WTC11 (cell line): ENCODE data around the gene WDR18. TPM values are rescaled to one million over a fixed set of nuclear protein-coding genes. Genes with fewer than 3 reads are reported as not detected.

Experiments used
- ATAC-seq: fragments of 200-7000 bp; cut with Tn5 transposase; 2 replicates; pipeline ENCODE4 v1.10.0; 2021; ENCODE audit warnings: mild to moderate bottlenecking, moderate library complexity
- CTCF ChIA-PET: fragments of 300-600 bp; sonication (Branson Sonifier 250); formaldehyde crosslinking; loops from one replicate; lab custom pipeline; 2021; ENCODE audit warnings: antibody characterized with exemption; lab: Charles Lee
- POLR2A ChIA-PET: fragments of 350-600 bp; sonication (Branson Sonifier 250); formaldehyde crosslinking; loops from one replicate; lab custom pipeline; 2021; ENCODE audit warnings: antibody characterized with exemption; lab: Charles Lee
- DNase-seq: peaks from one replicate; pipeline ENCODE4 v3.0.0; 2021; ENCODE audit warnings: low spot score
- H3K27ac Mint-ChIP-seq: 2 replicates; pipeline ENCODE4 v1.8.0; 2021; ENCODE audit warnings: mixed read lengths
- H3K27me3 Mint-ChIP-seq: 2 replicates; pipeline ENCODE4 v1.8.0; 2021; ENCODE audit warnings: low read depth, mild to moderate bottlenecking, moderate library complexity, mixed read lengths
- H3K36me3 Mint-ChIP-seq: 2 replicates; pipeline ENCODE4 v1.8.0; 2021; ENCODE audit warnings: mixed read lengths
- H3K4me1 Mint-ChIP-seq: 2 replicates; pipeline ENCODE4 v1.8.0; 2022; ENCODE audit warnings: mixed read lengths
- H3K4me3 Mint-ChIP-seq: 2 replicates; pipeline ENCODE4 v1.8.0; 2021; ENCODE audit warnings: mild to moderate bottlenecking, moderate library complexity, mixed read lengths
- H3K9me3 Mint-ChIP-seq: 2 replicates; pipeline ENCODE4 v1.8.0; 2021; ENCODE audit warnings: mixed read lengths
- ATF6 ChIP-seq: sonication (generic); formaldehyde crosslinking; IDR thresholded peaks from 2 replicates; pipeline ENCODE4 v1.8.1; 2023; ENCODE audit warnings: mild to moderate bottlenecking, missing genetic modification reagents
- CTCF ChIP-seq: fragments of 200-600 bp; IDR thresholded peaks from 2 replicates; pipeline ENCODE4 v1.8.0; 2022; ENCODE audit warnings: antibody characterized with exemption
- ELF4 ChIP-seq: sonication (generic); formaldehyde crosslinking; IDR thresholded peaks from 2 replicates; pipeline ENCODE4 v1.8.1; 2022; ENCODE audit warnings: low read depth, mild to moderate bottlenecking, moderate library complexity, missing genetic modification reagents
- EMX1 ChIP-seq: fragments of 250-450 bp; sonication (Bioruptor Pico); IDR thresholded peaks from 2 replicates; pipeline ENCODE4 v1.8.0; 2021; ENCODE audit warnings: mild to moderate bottlenecking
- GABPB1 ChIP-seq: sonication (generic); formaldehyde crosslinking; IDR thresholded peaks from 2 replicates; pipeline ENCODE4 v1.8.1; 2023; ENCODE audit warnings: mild to moderate bottlenecking, missing genetic modification reagents
- HMGXB4 ChIP-seq: sonication (generic); formaldehyde crosslinking; IDR thresholded peaks from 2 replicates; pipeline ENCODE4 v1.8.1; 2023; ENCODE audit warnings: mild to moderate bottlenecking, moderate library complexity, missing genetic modification reagents
- KAT7 ChIP-seq: sonication (generic); formaldehyde crosslinking; IDR thresholded peaks from 2 replicates; pipeline ENCODE4 v1.8.1; 2023; ENCODE audit warnings: missing genetic modification reagents, mild to moderate bottlenecking, borderline replicate concordance
- MXD4 ChIP-seq: fragments of 250-450 bp; sonication (Bioruptor Pico); IDR thresholded peaks from 2 replicates; pipeline ENCODE4 v1.8.0; 2021; ENCODE audit warnings: mild to moderate bottlenecking, moderate library complexity, borderline replicate concordance
- NFE2L1 ChIP-seq: sonication (generic); formaldehyde crosslinking; IDR thresholded peaks from 2 replicates; pipeline ENCODE4 v1.8.1; 2023; ENCODE audit warnings: missing genetic modification reagents
- NR3C1 ChIP-seq: sonication (generic); formaldehyde crosslinking; conservative IDR thresholded peaks from 2 replicates; pipeline ENCODE4 v1.8.1; 2023; ENCODE audit warnings: low read depth, mild to moderate bottlenecking, missing genetic modification reagents
- PRRX2 ChIP-seq: fragments of 250-450 bp; sonication (Bioruptor Pico); IDR thresholded peaks from 2 replicates; pipeline ENCODE4 v1.8.0; 2021; ENCODE audit warnings: mild to moderate bottlenecking
- SMAD3 ChIP-seq: sonication (generic); formaldehyde crosslinking; IDR thresholded peaks from 2 replicates; pipeline ENCODE4 v1.8.0; 2022; ENCODE audit warnings: missing genetic modification reagents, mild to moderate bottlenecking, borderline replicate concordance
- SMAD4 ChIP-seq: sonication (generic); formaldehyde crosslinking; IDR thresholded peaks from 2 replicates; pipeline ENCODE4 v1.8.0; 2022; ENCODE audit warnings: mild to moderate bottlenecking, missing genetic modification reagents
- STAT6 ChIP-seq: sonication (generic); formaldehyde crosslinking; conservative IDR thresholded peaks from 2 replicates; pipeline ENCODE4 v1.8.1; 2023; ENCODE audit warnings: mild to moderate bottlenecking, low read depth, missing genetic modification reagents, moderate library complexity
- TCF7 ChIP-seq: sonication (generic); formaldehyde crosslinking; IDR thresholded peaks from 2 replicates; pipeline ENCODE4 v1.8.0; 2022; ENCODE audit warnings: mild to moderate bottlenecking, low read depth, missing genetic modification reagents, moderate library complexity
- TEAD4 ChIP-seq: sonication (generic); formaldehyde crosslinking; IDR thresholded peaks from 2 replicates; pipeline ENCODE4 v1.8.0; 2022; ENCODE audit warnings: mild to moderate bottlenecking, missing genetic modification reagents
- USF2 ChIP-seq: sonication (generic); formaldehyde crosslinking; IDR thresholded peaks from 2 replicates; pipeline ENCODE4 v1.8.1; 2023; ENCODE audit warnings: mild to moderate bottlenecking, missing genetic modification reagents, moderate library complexity
- ZBTB21 ChIP-seq: sonication (generic); formaldehyde crosslinking; IDR thresholded peaks from 2 replicates; pipeline ENCODE4 v1.8.1; 2023; ENCODE audit warnings: mild to moderate bottlenecking, missing genetic modification reagents, borderline replicate concordance
- ZMAT4 ChIP-seq: fragments of 250-450 bp; sonication (Bioruptor Pico); IDR thresholded peaks from 2 replicates; pipeline ENCODE4 v1.9.0; 2021; ENCODE audit warnings: mild to moderate bottlenecking
- ZNF219 ChIP-seq: sonication (generic); formaldehyde crosslinking; IDR thresholded peaks from 2 replicates; pipeline ENCODE4 v1.8.0; 2023; ENCODE audit warnings: missing genetic modification reagents, mild to moderate bottlenecking, borderline replicate concordance
- ZNF317 ChIP-seq: sonication (generic); formaldehyde crosslinking; IDR thresholded peaks from 2 replicates; pipeline ENCODE4 v1.8.1; 2023; ENCODE audit warnings: low read depth, mild to moderate bottlenecking, moderate library complexity, missing genetic modification reagents, borderline replicate concordance
- total RNA-seq: library from RNA; stranded (reverse); gene quantifications from 3 replicates; pipeline ENCODE4 v1.2.3, GENCODE V29; 2021

WDR18 gene
- total RNA-seq, 1 experiment from 2014 or later = 140 TPM

GRCh38 chr19:1009981-1010538 lies 25.9 kb downstream of the WDR18 start:
- no peak overlapping the region for H3K4me3 Mint-ChIP-seq
- H3K9me3 Mint-ChIP-seq = no peaks in the 10 kb centered on the region
- H3K27me3 Mint-ChIP-seq = no peaks in the 10 kb centered on the region; the same call in 1 of the 2 replicates
- ATAC-seq (no peak), DNase-seq (no peak)
- POLR2A ChIA-PET = no interaction called here
- peaks cover 7% of the 10 kb centered on the region; the same call in 1 of the 2 replicates for H3K36me3 Mint-ChIP-seq
- no peaks in the 10 kb centered on the region for H3K4me1 Mint-ChIP-seq
- no peak for TF ChIP-seq HMGXB4 (CRISPR knock-in tag)
- TF ChIP-seq ZBTB21 (CRISPR knock-in tag) = no peak
- no peak for TF ChIP-seq EMX1 (CRISPR knock-in tag)
- no peak for TF ChIP-seq ZNF317 (CRISPR knock-in tag)
- no peak for TF ChIP-seq PRRX2
- TF ChIP-seq USF2 (CRISPR knock-in tag) = no peak
- TF ChIP-seq NR3C1 (CRISPR knock-in tag) = no peak
- no peak for TF ChIP-seq TEAD4 (CRISPR knock-in tag)
- TF ChIP-seq GABPB1 = no peak
- TF ChIP-seq SMAD4 (CRISPR knock-in tag) = no peak
- TF ChIP-seq ZNF219 (CRISPR knock-in tag) = no peak
- TF ChIP-seq TCF7 (CRISPR knock-in tag) = no peak
- H3K27ac Mint-ChIP-seq = no peak overlapping the region
- CTCF ChIA-PET = no interaction called here

GRCh38 chr19:1010586-1011510 lies 26.7 kb downstream of the WDR18 start:
- ChIA-PET CTCF (no interaction called here), POLR2A (no interaction called here)
- peaks cover 2% of the 10 kb centered on the region; the same call in 1 of the 2 replicates for H3K4me1 Mint-ChIP-seq

More at GRCh38 chr19:1010586-1011510, 26.7 kb downstream of the WDR18 start:
- Mint-ChIP-seq H3K27ac (no peak overlapping the region), H3K36me3 (peaks cover 7% of the 10 kb centered on the region; the same call in 1 of the 2 replicates), H3K9me3 (no peaks in the 10 kb centered on the region), H3K4me3 (no peak overlapping the region), H3K27me3 (no peaks in the 10 kb centered on the region; the same call in 1 of the 2 replicates)
- TF ChIP-seq ZMAT4 (CRISPR knock-in tag) (no peak), TCF7 (CRISPR knock-in tag) (no peak), KAT7 (CRISPR knock-in tag) (no peak), STAT6 (CRISPR knock-in tag) (no peak), USF2 (CRISPR knock-in tag) (no peak), CTCF (no peak), ATF6 (CRISPR knock-in tag) (no peak), ZNF317 (CRISPR knock-in tag) (no peak), NFE2L1 (CRISPR knock-in tag) (no peak), MXD4 (no peak), ELF4 (CRISPR knock-in tag) (no peak), SMAD3 (CRISPR knock-in tag) (no peak)
- TF ChIP-seq, all 79 proteins: peak for 0
- ATAC-seq (no peak), DNase-seq (no peak)
